NCI-H2227 treated with DMSO at 0.1 percent for 48 hours (cell line): Measurements from ENCODE around the gene PYGO1.
"Not testable (repeated sequence)": the region's sequence is repeated elsewhere in the genome, so short reads cannot be mapped to it uniquely, and the experiment has no call there.

ENCODE experiments used
- DNase-seq: peaks from one replicate; lab custom pipeline; 2025; lab: John Stamatoyannopoulos, UW

PYGO1 gene

GRCh38 chr15:55564347-55565145 is 23.6 kb downstream of the PYGO1 start:
- no peak for DNase-seq

- DNase-seq, result no peak
Measured at GRCh38 chr15:55562601-55563000, 25.5 kb downstream of the PYGO1 start.

GRCh38 chr15:55555089-55555488 is 33.1 kb downstream of the PYGO1 start:
- no peak for DNase-seq

- no peak for DNase-seq
Measured at GRCh38 chr15:55552926-55553325, 35.2 kb downstream of the PYGO1 start.

GRCh38 chr15:55552451-55552850 is 35.7 kb downstream of the PYGO1 start:
- no peak for DNase-seq

- no peak for DNase-seq
Measured at GRCh38 chr15:55549305-55549704, 38.8 kb downstream of the PYGO1 start.

GRCh38 chr15:55546718-55547117 is 41.4 kb downstream of the PYGO1 start:
- no peak for DNase-seq

GRCh38 chr15:55535436-55535835 is 52.7 kb downstream of the PYGO1 start:
- DNase-seq, result no peak

- no peak for DNase-seq
Measured at GRCh38 chr15:55532944-55533343, 55.2 kb downstream of the PYGO1 start.

GRCh38 chr15:55530861-55531313 is 57.3 kb downstream of the PYGO1 start:
- no peak for DNase-seq

GRCh38 chr15:55528812-55529211 is 59.3 kb downstream of the PYGO1 start:
- no peak for DNase-seq

GRCh38 chr15:55527150-55527549 is 61.0 kb downstream of the PYGO1 start:
- no peak for DNase-seq

GRCh38 chr15:55526559-55527036 is 61.5 kb downstream of the PYGO1 start:
- no peak for DNase-seq

- DNase-seq, result no peak
Measured at GRCh38 chr15:55522742-55523450, 65.2 kb downstream of the PYGO1 start.

- DNase-seq, result no peak
Measured at GRCh38 chr15:55518641-55519040, 69.5 kb downstream of the PYGO1 start.

GRCh38 chr15:55518009-55518408 is 70.1 kb downstream of the PYGO1 start:
- DNase-seq, result no peak

GRCh38 chr15:55515991-55516776 is 72.0 kb downstream of the PYGO1 start:
- DNase-seq, result no peak

- DNase-seq, result no peak
Measured at GRCh38 chr15:55515491-55515890, 72.7 kb downstream of the PYGO1 start.

GRCh38 chr15:55514414-55514850 is 73.7 kb downstream of the PYGO1 start:
- DNase-seq, result no peak

GRCh38 chr15:55513621-55514413 is 74.3 kb downstream of the PYGO1 start:
- DNase-seq, result not testable (repeated sequence)

- DNase-seq, result no peak
Measured at GRCh38 chr15:55513152-55513551, 75.0 kb downstream of the PYGO1 start.

- no peak for DNase-seq
Measured at GRCh38 chr15:55507567-55507966, 80.6 kb downstream of the PYGO1 start.
